ENCODE data around the gene ARMC12. TPM values are rescaled to one million over a fixed set of nuclear protein-coding genes. Genes with fewer than 3 reads are reported as not detected.
A peak's percentile ranks its signal among the peaks of the same experiment; 100 is the strongest.

The ARMC12 gene
- total and polyA plus RNA-seq, 4 donors, result 0.40 to 3.7 (median 1.2) TPM

GRCh38 chr6:35717449-35718374 is 19.1 kb upstream of the ARMC12 start:
- Histone ChIP-seq H3K4me3 (ENCODE audit: low read depth, low read length) (no peak overlapping the region), H3K36me3 (ENCODE audit: control insufficient read depth, insufficient read depth, low read length) (no peaks in the 10 kb centered on the region), H3K27ac (ENCODE audit: low read depth, low read length) (peak overlapping the region; percentile 78), H3K27me3 (ENCODE audit: control insufficient read depth, insufficient read depth, low read length) (no peaks in the 10 kb centered on the region), H3K9me3 (ENCODE audit: control insufficient read depth, insufficient read depth, low read length) (no peaks in the 10 kb centered on the region), H3K4me1 (ENCODE audit: control insufficient read depth, insufficient read depth, low read length) (peaks cover 23% of the 10 kb centered on the region)
- no peak for DNase-seq (ENCODE audit: low read depth in 4 of 6, low spot score in 6 of 6)
- WGBS (ENCODE audit: insufficient coverage), result 71% methylated on average over 18 of the region's 19 CpGs

GRCh38 chr6:35718375-35718736 is 18.5 kb upstream of the ARMC12 start:
- WGBS (ENCODE audit: insufficient coverage), result 57% methylated on average over 4 of the region's 4 CpGs
- Histone ChIP-seq H3K27me3 (ENCODE audit: control insufficient read depth, insufficient read depth, low read length) (no peaks in the 10 kb centered on the region), H3K4me3 (ENCODE audit: low read depth, low read length) (no peak overlapping the region), H3K9me3 (ENCODE audit: control insufficient read depth, insufficient read depth, low read length) (no peaks in the 10 kb centered on the region), H3K4me1 (ENCODE audit: control insufficient read depth, insufficient read depth, low read length) (peaks cover 23% of the 10 kb centered on the region), H3K27ac (ENCODE audit: low read depth, low read length) (peak overlapping the region; percentile 78), H3K36me3 (ENCODE audit: control insufficient read depth, insufficient read depth, low read length) (no peaks in the 10 kb centered on the region)
- no peak for DNase-seq (ENCODE audit: low read depth in 4 of 6, low spot score in 6 of 6)

- H3K9me3 ChIP-seq (ENCODE audit: control insufficient read depth, insufficient read depth, low read length), result no peaks in the 10 kb centered on the region
- H3K4me3 ChIP-seq (ENCODE audit: low read depth, low read length), result no peak overlapping the region
- WGBS (ENCODE audit: insufficient coverage), result 80% methylated on average over 1 of the region's 2 CpGs
- H3K36me3 ChIP-seq (ENCODE audit: control insufficient read depth, insufficient read depth, low read length), result no peaks in the 10 kb centered on the region
- H3K27ac ChIP-seq (ENCODE audit: low read depth, low read length), result peak overlapping the region; percentile 78
- DNase-seq (ENCODE audit: low read depth in 4 of 6, low spot score in 6 of 6), result no peak
- peaks cover 23% of the 10 kb centered on the region for H3K4me1 ChIP-seq (ENCODE audit: control insufficient read depth, insufficient read depth, low read length)
- no peaks in the 10 kb centered on the region for H3K27me3 ChIP-seq (ENCODE audit: control insufficient read depth, insufficient read depth, low read length)
These were observed 17.9 kb upstream of the ARMC12 start for GRCh38 chr6:35718911-35719381.

GRCh38 chr6:35719404-35719829 is 17.4 kb upstream of the ARMC12 start:
- no peak for DNase-seq (ENCODE audit: low read depth in 4 of 6, low spot score in 6 of 6)
- H3K4me1 ChIP-seq (ENCODE audit: control insufficient read depth, insufficient read depth, low read length), result peaks cover 23% of the 10 kb centered on the region
- H3K9me3 ChIP-seq (ENCODE audit: control insufficient read depth, insufficient read depth, low read length), result no peaks in the 10 kb centered on the region
- H3K4me3 ChIP-seq (ENCODE audit: low read depth, low read length), result no peak overlapping the region
- H3K27me3 ChIP-seq (ENCODE audit: control insufficient read depth, insufficient read depth, low read length), result no peaks in the 10 kb centered on the region
- peak overlapping the region; percentile 78 for H3K27ac ChIP-seq (ENCODE audit: low read depth, low read length)
- WGBS (ENCODE audit: insufficient coverage), result 56% methylated on average over 5 of the region's 5 CpGs
- no peaks in the 10 kb centered on the region for H3K36me3 ChIP-seq (ENCODE audit: control insufficient read depth, insufficient read depth, low read length)

- peaks cover 23% of the 10 kb centered on the region for H3K4me1 ChIP-seq (ENCODE audit: control insufficient read depth, insufficient read depth, low read length)
- H3K4me3 ChIP-seq (ENCODE audit: low read depth, low read length), result peak overlapping the region; percentile 14
- H3K27me3 ChIP-seq (ENCODE audit: control insufficient read depth, insufficient read depth, low read length), result no peaks in the 10 kb centered on the region
- no peaks in the 10 kb centered on the region for H3K9me3 ChIP-seq (ENCODE audit: control insufficient read depth, insufficient read depth, low read length)
- WGBS (ENCODE audit: insufficient coverage), result 7% methylated on average over 19 of the region's 21 CpGs
- DNase-seq (ENCODE audit: low read depth in 4 of 6, low spot score in 6 of 6), result peak in 3 of 6 donors; percentile 30 to 77 (median 76)
- no peaks in the 10 kb centered on the region for H3K36me3 ChIP-seq (ENCODE audit: control insufficient read depth, insufficient read depth, low read length)
- H3K27ac ChIP-seq (ENCODE audit: low read depth, low read length), result peak overlapping the region; percentile 77
These were observed 16.8 kb upstream of the ARMC12 start for GRCh38 chr6:35719830-35720733.

GRCh38 chr6:35722121-35722761 is 14.6 kb upstream of the ARMC12 start:
- no peaks in the 10 kb centered on the region for H3K27me3 ChIP-seq (ENCODE audit: control insufficient read depth, insufficient read depth, low read length)

GRCh38 chr6:35723587-35723986 is 13.2 kb upstream of the ARMC12 start:
- peaks cover 46% of the 10 kb centered on the region for H3K4me1 ChIP-seq (ENCODE audit: control insufficient read depth, insufficient read depth, low read length)

More at GRCh38 chr6:35722121-35722761, 14.6 kb upstream of the ARMC12 start:
- H3K27ac ChIP-seq (ENCODE audit: low read depth, low read length), result no peak overlapping the region
- H3K36me3 ChIP-seq (ENCODE audit: control insufficient read depth, insufficient read depth, low read length), result no peaks in the 10 kb centered on the region
- 75% methylated on average over 10 of the region's 10 CpGs for WGBS (ENCODE audit: insufficient coverage)
- no peak for DNase-seq (ENCODE audit: low read depth in 4 of 6, low spot score in 6 of 6)
- H3K9me3 ChIP-seq (ENCODE audit: control insufficient read depth, insufficient read depth, low read length), result no peaks in the 10 kb centered on the region
- H3K4me1 ChIP-seq (ENCODE audit: control insufficient read depth, insufficient read depth, low read length), result peaks cover 38% of the 10 kb centered on the region
- no peak overlapping the region for H3K4me3 ChIP-seq (ENCODE audit: low read depth, low read length)

GRCh38 chr6:35724059-35724458 is 12.8 kb upstream of the ARMC12 start:
- Histone ChIP-seq H3K4me3 (ENCODE audit: low read depth, low read length) (no peak overlapping the region), H3K36me3 (ENCODE audit: control insufficient read depth, insufficient read depth, low read length) (no peaks in the 10 kb centered on the region), H3K27ac (ENCODE audit: low read depth, low read length) (no peak overlapping the region), H3K9me3 (ENCODE audit: control insufficient read depth, insufficient read depth, low read length) (no peaks in the 10 kb centered on the region), H3K27me3 (ENCODE audit: control insufficient read depth, insufficient read depth, low read length) (no peaks in the 10 kb centered on the region), H3K4me1 (ENCODE audit: control insufficient read depth, insufficient read depth, low read length) (peaks cover 46% of the 10 kb centered on the region)
- no peak for DNase-seq (ENCODE audit: low read depth in 4 of 6, low spot score in 6 of 6)
- WGBS (ENCODE audit: insufficient coverage), result 92% methylated on average over 4 of the region's 4 CpGs

More at GRCh38 chr6:35723587-35723986, 13.2 kb upstream of the ARMC12 start:
- no peaks in the 10 kb centered on the region for H3K9me3 ChIP-seq (ENCODE audit: control insufficient read depth, insufficient read depth, low read length)
- 100% methylated on average over 1 of the region's 2 CpGs for WGBS (ENCODE audit: insufficient coverage)
- DNase-seq (ENCODE audit: low read depth in 4 of 6, low spot score in 6 of 6), result no peak
- H3K27me3 ChIP-seq (ENCODE audit: control insufficient read depth, insufficient read depth, low read length), result no peaks in the 10 kb centered on the region
- H3K4me3 ChIP-seq (ENCODE audit: low read depth, low read length), result no peak overlapping the region
- H3K27ac ChIP-seq (ENCODE audit: low read depth, low read length), result no peak overlapping the region
- H3K36me3 ChIP-seq (ENCODE audit: control insufficient read depth, insufficient read depth, low read length), result no peaks in the 10 kb centered on the region

GRCh38 chr6:35724471-35724870 is 12.4 kb upstream of the ARMC12 start:
- WGBS (ENCODE audit: insufficient coverage), result 100% methylated on average over 1 of the region's 2 CpGs

More at GRCh38 chr6:35724471-35724870, 12.4 kb upstream of the ARMC12 start:
- Histone ChIP-seq H3K27ac (ENCODE audit: low read depth, low read length) (no peak overlapping the region), H3K27me3 (ENCODE audit: control insufficient read depth, insufficient read depth, low read length) (no peaks in the 10 kb centered on the region), H3K36me3 (ENCODE audit: control insufficient read depth, insufficient read depth, low read length) (no peaks in the 10 kb centered on the region), H3K4me1 (ENCODE audit: control insufficient read depth, insufficient read depth, low read length) (peaks cover 47% of the 10 kb centered on the region), H3K4me3 (ENCODE audit: low read depth, low read length) (no peak overlapping the region), H3K9me3 (ENCODE audit: control insufficient read depth, insufficient read depth, low read length) (no peaks in the 10 kb centered on the region)
- DNase-seq (ENCODE audit: low read depth in 4 of 6, low spot score in 6 of 6), result no peak
